ENCODE results near the gene EXOC4.

Gene EXOC4

GRCh38 chr7:133618970-133619369, 366.1 kb downstream of the EXOC4 start:
- no peak overlapping the region for H3K9ac ChIP-seq (ENCODE audit: insufficient read length, low read depth)
- H3K4me1 ChIP-seq (ENCODE audit: insufficient read depth, insufficient read length), result no peaks in the 10 kb centered on the region
- H3K9me3 ChIP-seq (ENCODE audit: insufficient read depth, low read length), result no peaks in the 10 kb centered on the region
- TF ChIP-seq ZNF274 (IDR thresholded peaks at IDR 0.05; ENCODE audit: low read depth, low read length), result no peak
- no peak for TF ChIP-seq YY1 (IDR thresholded peaks at IDR 0.05; ENCODE audit: insufficient read depth, insufficient read length)
- TF ChIP-seq SUZ12 (IDR thresholded peaks at IDR 0.05; ENCODE audit: extremely low read depth, insufficient read depth, insufficient read length), result no peak
- H3K4me3 ChIP-seq (ENCODE audit: insufficient read length, low read depth), result no peak overlapping the region
- H3K27me3 ChIP-seq (ENCODE audit: insufficient read depth, insufficient read length), result no peaks in the 10 kb centered on the region
- DNase-seq (ENCODE audit: low read depth, low spot score), result no peak
- H3K36me3 ChIP-seq (ENCODE audit: insufficient read depth, insufficient read length, low read length), result no peaks in the 10 kb centered on the region

DNA sequence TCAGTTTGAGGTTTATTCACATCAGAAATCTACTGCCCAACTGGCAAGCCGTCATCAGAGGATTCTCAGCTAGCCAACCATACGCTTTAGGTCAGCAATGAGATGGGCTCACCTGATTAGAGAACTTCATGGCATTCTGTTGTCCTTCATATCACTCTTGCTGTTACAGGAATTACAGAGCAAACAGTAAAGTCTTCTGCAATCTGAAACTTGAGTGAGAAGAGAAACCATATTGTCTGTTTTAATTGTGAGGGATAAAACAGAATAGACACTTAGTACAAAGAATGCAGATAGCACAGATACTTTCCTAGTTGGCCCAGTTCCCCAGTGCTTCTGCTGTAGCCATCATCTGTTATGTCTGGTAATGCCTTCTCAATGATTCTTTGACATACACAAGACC, 366.6 kb downstream of the EXOC4 start:
- no peaks in the 10 kb centered on the region for H3K27me3 ChIP-seq (ENCODE audit: insufficient read depth, insufficient read length)
- no peak for DNase-seq (ENCODE audit: low read depth, low spot score)
- no peaks in the 10 kb centered on the region for H3K4me1 ChIP-seq (ENCODE audit: insufficient read depth, insufficient read length)
- no peaks in the 10 kb centered on the region for H3K9me3 ChIP-seq (ENCODE audit: insufficient read depth, low read length)
- no peak overlapping the region for H3K4me3 ChIP-seq (ENCODE audit: insufficient read length, low read depth)
- H3K36me3 ChIP-seq (ENCODE audit: insufficient read depth, insufficient read length, low read length), result no peaks in the 10 kb centered on the region
- no peak for TF ChIP-seq SUZ12 (IDR thresholded peaks at IDR 0.05; ENCODE audit: extremely low read depth, insufficient read depth, insufficient read length)
- TF ChIP-seq YY1 (IDR thresholded peaks at IDR 0.05; ENCODE audit: insufficient read depth, insufficient read length), result no peak
- TF ChIP-seq ZNF274 (IDR thresholded peaks at IDR 0.05; ENCODE audit: low read depth, low read length), result no peak
- H3K9ac ChIP-seq (ENCODE audit: insufficient read length, low read depth), result no peak overlapping the region

- H3K27me3 ChIP-seq (ENCODE audit: insufficient read depth, insufficient read length), result no peaks in the 10 kb centered on the region
- no peaks in the 10 kb centered on the region for H3K36me3 ChIP-seq (ENCODE audit: insufficient read depth, insufficient read length, low read length)
- no peak for TF ChIP-seq YY1 (IDR thresholded peaks at IDR 0.05; ENCODE audit: insufficient read depth, insufficient read length)
- no peak for TF ChIP-seq SUZ12 (IDR thresholded peaks at IDR 0.05; ENCODE audit: extremely low read depth, insufficient read depth, insufficient read length)
- TF ChIP-seq ZNF274 (IDR thresholded peaks at IDR 0.05; ENCODE audit: low read depth, low read length), result no peak
- no peaks in the 10 kb centered on the region for H3K9me3 ChIP-seq (ENCODE audit: insufficient read depth, low read length)
- H3K9ac ChIP-seq (ENCODE audit: insufficient read length, low read depth), result no peak overlapping the region
- DNase-seq (ENCODE audit: low read depth, low spot score), result no peak
- H3K4me3 ChIP-seq (ENCODE audit: insufficient read length, low read depth), result no peak overlapping the region
- no peaks in the 10 kb centered on the region for H3K4me1 ChIP-seq (ENCODE audit: insufficient read depth, insufficient read length)
Observed at GRCh38 chr7:133623721-133624120, 370.8 kb downstream of the EXOC4 start.

DNA sequence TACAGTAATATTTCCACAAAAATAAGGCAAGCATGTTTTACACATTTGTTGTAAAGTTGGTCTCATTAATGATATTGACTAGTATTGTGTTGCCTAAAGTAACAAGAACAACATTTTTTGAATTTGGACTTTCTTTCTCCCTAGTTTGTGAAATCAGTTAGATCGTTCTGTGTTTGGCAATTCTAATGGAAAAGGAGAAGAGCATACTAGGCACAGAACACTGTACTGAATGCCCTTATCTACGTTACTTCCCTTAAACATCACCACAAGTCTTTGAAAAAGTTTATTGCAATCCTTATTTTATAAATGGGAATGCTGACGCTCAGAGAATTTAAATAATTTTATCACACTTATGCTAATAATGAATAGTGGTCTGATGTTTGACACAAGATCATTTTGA, 372.2 kb downstream of the EXOC4 start:
- Histone ChIP-seq H3K4me3 (ENCODE audit: insufficient read length, low read depth) (no peak overlapping the region), H3K9ac (ENCODE audit: insufficient read length, low read depth) (no peak overlapping the region), H3K4me1 (ENCODE audit: insufficient read depth, insufficient read length) (no peaks in the 10 kb centered on the region), H3K27me3 (ENCODE audit: insufficient read depth, insufficient read length) (no peaks in the 10 kb centered on the region), H3K36me3 (ENCODE audit: insufficient read depth, insufficient read length, low read length) (no peaks in the 10 kb centered on the region), H3K9me3 (ENCODE audit: insufficient read depth, low read length) (no peaks in the 10 kb centered on the region)
- no peak for DNase-seq (ENCODE audit: low read depth, low spot score)
- TF ChIP-seq SUZ12 (IDR thresholded peaks at IDR 0.05; ENCODE audit: extremely low read depth, insufficient read depth, insufficient read length), result no peak

GRCh38 chr7:133629701-133630100, 376.8 kb downstream of the EXOC4 start:
- no peaks in the 10 kb centered on the region for H3K27me3 ChIP-seq (ENCODE audit: insufficient read depth, insufficient read length)
- TF ChIP-seq SUZ12 (IDR thresholded peaks at IDR 0.05; ENCODE audit: extremely low read depth, insufficient read depth, insufficient read length), result no peak
- H3K36me3 ChIP-seq (ENCODE audit: insufficient read depth, insufficient read length, low read length), result no peaks in the 10 kb centered on the region
- no peak overlapping the region for H3K9ac ChIP-seq (ENCODE audit: insufficient read length, low read depth)
- DNase-seq (ENCODE audit: low read depth, low spot score), result no peak
- H3K4me3 ChIP-seq (ENCODE audit: insufficient read length, low read depth), result no peak overlapping the region
- no peaks in the 10 kb centered on the region for H3K4me1 ChIP-seq (ENCODE audit: insufficient read depth, insufficient read length)
- no peaks in the 10 kb centered on the region for H3K9me3 ChIP-seq (ENCODE audit: insufficient read depth, low read length)

DNA sequence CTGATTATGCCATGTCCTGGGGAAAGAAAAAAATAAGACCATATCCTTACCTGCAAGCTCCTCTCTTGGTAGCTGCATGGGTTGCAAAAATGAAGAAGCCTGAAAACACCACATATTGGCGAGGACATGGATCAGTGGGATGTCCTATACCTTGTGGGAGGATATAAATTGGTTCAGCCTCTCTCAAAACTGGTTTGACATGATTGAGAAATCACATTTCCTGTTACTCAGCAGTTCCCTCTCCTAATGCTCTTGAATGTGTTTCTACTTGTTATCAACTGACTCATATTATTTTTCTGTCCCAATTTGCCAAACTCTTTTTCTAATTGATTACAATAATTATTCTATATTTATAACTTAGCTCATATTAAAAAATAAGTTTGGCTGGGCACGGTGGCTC, 380.2 kb downstream of the EXOC4 start:
- no peak for DNase-seq (ENCODE audit: low read depth, low spot score)
- no peak overlapping the region for H3K9ac ChIP-seq (ENCODE audit: insufficient read length, low read depth)
- no peaks in the 10 kb centered on the region for H3K36me3 ChIP-seq (ENCODE audit: insufficient read depth, insufficient read length, low read length)
- no peak overlapping the region for H3K4me3 ChIP-seq (ENCODE audit: insufficient read length, low read depth)
- TF ChIP-seq YY1 (IDR thresholded peaks at IDR 0.05; ENCODE audit: insufficient read depth, insufficient read length) (no peak), ZNF274 (IDR thresholded peaks at IDR 0.05; ENCODE audit: low read depth, low read length) (no peak), SUZ12 (IDR thresholded peaks at IDR 0.05; ENCODE audit: extremely low read depth, insufficient read depth, insufficient read length) (no peak)
- H3K9me3 ChIP-seq (ENCODE audit: insufficient read depth, low read length), result no peaks in the 10 kb centered on the region
- H3K27me3 ChIP-seq (ENCODE audit: insufficient read depth, insufficient read length), result no peaks in the 10 kb centered on the region
- no peaks in the 10 kb centered on the region for H3K4me1 ChIP-seq (ENCODE audit: insufficient read depth, insufficient read length)

DNA sequence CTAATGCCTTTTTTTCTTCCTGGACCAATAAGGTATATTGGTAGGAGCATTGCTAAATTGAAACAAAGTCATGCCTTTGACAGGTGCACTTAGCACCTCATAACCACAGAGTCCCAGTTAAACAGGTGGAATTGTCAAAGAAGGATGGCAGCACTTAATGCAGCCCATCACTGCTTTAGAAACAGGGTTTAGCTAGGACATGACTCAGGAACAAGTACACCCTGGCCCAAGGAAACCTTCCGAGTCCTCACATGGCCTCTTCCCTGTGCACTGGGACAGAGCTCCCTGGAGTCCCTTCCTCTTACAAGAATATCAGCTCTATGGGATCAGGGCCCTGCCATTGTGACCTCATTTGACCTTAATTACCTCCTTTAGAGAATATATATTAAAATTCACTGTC, 382.7 kb downstream of the EXOC4 start:
- H3K4me1 ChIP-seq (ENCODE audit: insufficient read depth, insufficient read length), result no peaks in the 10 kb centered on the region
- TF ChIP-seq ZNF274 (IDR thresholded peaks at IDR 0.05; ENCODE audit: low read depth, low read length) (no peak), YY1 (IDR thresholded peaks at IDR 0.05; ENCODE audit: insufficient read depth, insufficient read length) (no peak), SUZ12 (IDR thresholded peaks at IDR 0.05; ENCODE audit: extremely low read depth, insufficient read depth, insufficient read length) (no peak)
- H3K36me3 ChIP-seq (ENCODE audit: insufficient read depth, insufficient read length, low read length), result no peaks in the 10 kb centered on the region
- no peak overlapping the region for H3K4me3 ChIP-seq (ENCODE audit: insufficient read length, low read depth)
- no peak overlapping the region for H3K9ac ChIP-seq (ENCODE audit: insufficient read length, low read depth)
- DNase-seq (ENCODE audit: low read depth, low spot score), result no peak
- no peaks in the 10 kb centered on the region for H3K9me3 ChIP-seq (ENCODE audit: insufficient read depth, low read length)
- no peaks in the 10 kb centered on the region for H3K27me3 ChIP-seq (ENCODE audit: insufficient read depth, insufficient read length)

- DNase-seq (ENCODE audit: low read depth, low spot score), result no peak
- H3K4me3 ChIP-seq (ENCODE audit: insufficient read length, low read depth), result no peak overlapping the region
- no peak for TF ChIP-seq SUZ12 (IDR thresholded peaks at IDR 0.05; ENCODE audit: extremely low read depth, insufficient read depth, insufficient read length)
- no peak for TF ChIP-seq YY1 (IDR thresholded peaks at IDR 0.05; ENCODE audit: insufficient read depth, insufficient read length)
- no peak for TF ChIP-seq ZNF274 (IDR thresholded peaks at IDR 0.05; ENCODE audit: low read depth, low read length)
Observed at GRCh38 chr7:133638857-133639256, 386.0 kb downstream of the EXOC4 start.

More at GRCh38 chr7:133638857-133639256, 386.0 kb downstream of the EXOC4 start:
- Histone ChIP-seq H3K9ac (ENCODE audit: insufficient read length, low read depth) (no peak overlapping the region), H3K27me3 (ENCODE audit: insufficient read depth, insufficient read length) (no peaks in the 10 kb centered on the region), H3K4me1 (ENCODE audit: insufficient read depth, insufficient read length) (no peaks in the 10 kb centered on the region), H3K9me3 (ENCODE audit: insufficient read depth, low read length) (no peaks in the 10 kb centered on the region), H3K36me3 (ENCODE audit: insufficient read depth, insufficient read length, low read length) (no peaks in the 10 kb centered on the region)

All from NT2/D1 (cell line).